Endothelial cell (in vitro differentiated cells): ENCODE results near the gene UNC93B1. TPM values are rescaled to one million over a fixed set of nuclear protein-coding genes. Genes with fewer than 3 reads are reported as not detected.

ENCODE experiments used
- DNase-seq: peaks from one replicate; pipeline ENCODE4 v3.0.0; 2021; ENCODE audit warnings: low spot score
- H3K27ac Mint-ChIP-seq: one replicate; pipeline ENCODE4 v1.8.0; 2021; ENCODE audit warnings: mixed read lengths, inconsistent platforms; ENCODE audit not compliant: unreplicated experiment
- H3K27me3 Mint-ChIP-seq: one replicate; pipeline ENCODE4 v1.8.0; 2021; ENCODE audit warnings: mild to moderate bottlenecking, moderate library complexity, mixed read lengths, inconsistent platforms; ENCODE audit not compliant: unreplicated experiment
- H3K36me3 Mint-ChIP-seq: one replicate; pipeline ENCODE4 v1.8.0; 2021; ENCODE audit warnings: mild to moderate bottlenecking, low read depth, mixed read lengths, inconsistent platforms; ENCODE audit not compliant: unreplicated experiment
- H3K4me1 Mint-ChIP-seq: one replicate; pipeline ENCODE4 v1.8.0; 2021; ENCODE audit warnings: mild to moderate bottlenecking, mixed read lengths, inconsistent platforms; ENCODE audit not compliant: unreplicated experiment
- H3K4me3 Mint-ChIP-seq: one replicate; pipeline ENCODE4 v1.8.0; 2021; ENCODE audit warnings: mild to moderate bottlenecking, mixed read lengths, inconsistent platforms; ENCODE audit not compliant: unreplicated experiment
- H3K9me3 Mint-ChIP-seq: one replicate; pipeline ENCODE4 v1.8.0; 2021; ENCODE audit warnings: mixed read lengths, inconsistent platforms; ENCODE audit not compliant: unreplicated experiment
- CTCF ChIP-seq: fragments of 200-600 bp; sonication (generic); IDR thresholded peaks from one replicate; pipeline ENCODE4 v1.5.0; 2021; ENCODE audit warnings: antibody characterized with exemption; ENCODE audit not compliant: unreplicated experiment
- total RNA-seq: library from RNA; stranded (reverse); fragmentation: NEBNext Ultra II Directional; extraction: Animal tissue kit (Norgen Biotek cat#: 25700); gene quantifications from one replicate; pipeline ENCODE4 v1.2.1, GENCODE V29; 2021; ENCODE audit not compliant: unreplicated experiment

UNC93B1 gene
- total RNA-seq, 1 donor from 2014 or later = 13.1 TPM

GRCh38 chr11:68020575-68020974 is 16.7 kb upstream of the UNC93B1 start:
- no peak overlapping the region for H3K4me3 Mint-ChIP-seq
- DNase-seq = peak; percentile 39
- peak; percentile 8 for TF ChIP-seq CTCF
- H3K27me3 Mint-ChIP-seq = peaks cover 9% of the 10 kb centered on the region
- H3K9me3 Mint-ChIP-seq = no peaks in the 10 kb centered on the region
- H3K4me1 Mint-ChIP-seq = no peaks in the 10 kb centered on the region
- H3K27ac Mint-ChIP-seq = no peak overlapping the region
- peaks cover 6% of the 10 kb centered on the region for H3K36me3 Mint-ChIP-seq

- H3K27me3 Mint-ChIP-seq = peaks cover 7% of the 10 kb centered on the region
- peaks cover 3% of the 10 kb centered on the region for H3K36me3 Mint-ChIP-seq
- no peak overlapping the region for H3K27ac Mint-ChIP-seq
- H3K4me1 Mint-ChIP-seq = no peaks in the 10 kb centered on the region
- no peak overlapping the region for H3K4me3 Mint-ChIP-seq
- TF ChIP-seq CTCF = no peak
- DNase-seq = no peak
- no peaks in the 10 kb centered on the region for H3K9me3 Mint-ChIP-seq
These were observed 15.6 kb upstream of the UNC93B1 start for GRCh38 chr11:68019486-68019885.

GRCh38 chr11:68018730-68019190 is 14.9 kb upstream of the UNC93B1 start:
- no peak overlapping the region for H3K4me3 Mint-ChIP-seq
- DNase-seq = no peak
- H3K9me3 Mint-ChIP-seq = no peaks in the 10 kb centered on the region
- H3K36me3 Mint-ChIP-seq = peaks cover 3% of the 10 kb centered on the region
- no peak overlapping the region for H3K27ac Mint-ChIP-seq
- TF ChIP-seq CTCF = no peak
- no peaks in the 10 kb centered on the region for H3K4me1 Mint-ChIP-seq
- peaks cover 9% of the 10 kb centered on the region for H3K27me3 Mint-ChIP-seq

- Mint-ChIP-seq H3K36me3 (peaks cover 3% of the 10 kb centered on the region), H3K4me1 (no peaks in the 10 kb centered on the region), H3K9me3 (no peaks in the 10 kb centered on the region), H3K4me3 (no peak overlapping the region), H3K27ac (no peak overlapping the region), H3K27me3 (peaks cover 9% of the 10 kb centered on the region)
- DNase-seq = no peak
- TF ChIP-seq CTCF = no peak
These were observed 14.3 kb upstream of the UNC93B1 start for GRCh38 chr11:68017980-68018729.
